ENCODE results near the gene SLC4A5. TPM values are rescaled to one million over a fixed set of nuclear protein-coding genes. Genes with fewer than 3 reads are reported as not detected.

The SLC4A5 gene
- total RNA-seq, 3 donors from 2014 or later: 2.1 to 9.2 (median 6.2) TPM

DNA sequence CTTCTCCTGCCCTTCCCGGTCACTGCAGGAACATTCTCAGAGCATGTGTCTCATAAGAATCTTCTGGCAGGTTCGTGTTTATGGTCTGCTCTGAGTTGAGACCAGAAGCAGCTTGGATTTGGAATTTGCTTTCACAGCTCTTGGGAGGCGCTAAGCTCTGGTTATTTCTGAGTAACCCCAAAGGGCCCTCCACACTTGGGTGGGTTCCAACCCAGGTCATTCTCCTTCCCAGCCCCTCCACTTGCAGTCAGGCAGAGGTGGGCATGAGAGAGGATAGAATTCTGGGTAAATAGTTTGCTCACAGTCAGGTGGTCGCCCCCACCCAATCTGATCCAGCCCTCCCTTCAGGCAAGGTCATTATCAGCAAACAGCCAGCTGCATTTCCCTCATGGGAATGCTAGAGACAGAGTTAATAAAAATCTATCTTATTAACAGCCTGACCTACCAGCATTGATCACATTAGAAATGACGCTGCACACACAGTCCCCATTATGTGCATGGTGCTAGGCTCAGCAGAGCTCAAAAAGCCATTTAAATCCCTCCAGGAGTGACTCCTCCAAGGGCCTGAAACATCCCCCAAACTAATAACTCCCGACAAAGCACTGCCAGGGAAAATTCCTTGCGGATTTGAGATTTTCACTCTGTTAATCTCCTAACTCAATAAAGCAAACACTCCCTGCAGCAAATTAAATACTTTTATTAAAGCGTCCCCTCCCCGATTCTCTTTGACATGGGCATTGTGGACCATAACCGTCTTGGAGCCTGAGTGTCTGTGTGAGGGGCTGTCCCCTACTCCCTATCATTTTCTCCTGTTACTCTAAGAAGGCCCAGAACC is 61.9 kb downstream of the SLC4A5 start:
- H3K4me1 ChIP-seq: no peaks in the 10 kb centered on the region
- no peak for TF ChIP-seq POLR2AphosphoS5 (IDR thresholded peaks at IDR 0.05)
- no peak for TF ChIP-seq CTCF (IDR thresholded peaks at IDR 0.05)
- no peak for TF ChIP-seq POLR2A (IDR thresholded peaks at IDR 0.05)
- H3K27ac ChIP-seq: no peak overlapping the region
- H3K4me3 ChIP-seq: no peak overlapping the region
- H3K36me3 ChIP-seq: no peaks in the 10 kb centered on the region
- no peaks in the 10 kb centered on the region for H3K9me3 ChIP-seq
- no peaks in the 10 kb centered on the region for H3K27me3 ChIP-seq
- intact Hi-C loops (cut with DNase I; ENCODE audit: low total_unique reads): no loop called here
- DNase-seq (ENCODE audit: low spot score in 2 of 2): no peak

DNA sequence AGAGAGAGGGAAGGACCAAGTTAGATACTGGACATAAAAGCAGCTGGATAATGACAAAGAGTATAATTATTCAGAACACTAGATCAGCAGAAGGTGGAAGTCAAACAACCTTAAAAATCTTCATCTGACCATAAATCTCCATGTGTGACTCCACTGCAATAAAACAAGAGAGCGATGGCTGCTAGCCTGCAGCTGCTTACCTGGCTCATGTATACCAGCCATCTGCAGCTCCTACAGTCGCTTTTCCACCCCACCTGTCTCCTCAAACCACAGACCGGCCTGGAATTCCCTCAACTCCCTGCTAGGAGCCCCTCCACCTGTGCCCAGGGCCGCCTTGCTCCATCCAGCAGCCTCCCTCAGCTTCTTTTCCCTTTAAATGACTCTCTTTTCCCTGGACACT is 64.5 kb downstream of the SLC4A5 start:
- Histone ChIP-seq H3K4me1 (no peaks in the 10 kb centered on the region), H3K27ac (no peak overlapping the region), H3K9me3 (no peaks in the 10 kb centered on the region), H3K27me3 (no peaks in the 10 kb centered on the region), H3K4me3 (no peak overlapping the region), H3K36me3 (no peaks in the 10 kb centered on the region)
- intact Hi-C loops (cut with DNase I; ENCODE audit: low total_unique reads): no loop called here
- TF ChIP-seq POLR2AphosphoS5 (IDR thresholded peaks at IDR 0.05): no peak
- no peak for TF ChIP-seq POLR2A (IDR thresholded peaks at IDR 0.05)
- TF ChIP-seq CTCF (IDR thresholded peaks at IDR 0.05): no peak
- no peak for DNase-seq (ENCODE audit: low spot score in 2 of 2)

DNA sequence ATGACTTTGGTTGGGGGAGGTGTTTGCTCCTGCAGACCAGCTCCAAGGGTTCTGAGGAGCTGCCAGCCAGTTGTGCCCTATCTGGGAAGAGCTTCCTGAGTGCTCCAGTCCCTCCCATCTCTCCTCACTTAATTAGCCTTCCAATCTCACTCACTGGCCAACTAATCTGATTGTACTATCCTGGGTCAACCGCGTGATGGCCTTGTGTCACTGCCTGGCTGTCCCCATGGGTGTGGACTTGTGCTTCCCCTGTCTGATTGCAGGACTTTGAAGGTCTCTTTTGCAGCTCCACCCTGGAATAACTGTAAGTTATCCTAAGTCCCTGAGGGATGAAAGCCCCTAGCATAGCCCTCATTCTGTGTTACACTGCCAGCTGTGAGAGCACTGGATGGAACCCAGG is 65.0 kb downstream of the SLC4A5 start:
- Histone ChIP-seq H3K4me3 (no peak overlapping the region), H3K27ac (no peak overlapping the region), H3K27me3 (no peaks in the 10 kb centered on the region), H3K36me3 (no peaks in the 10 kb centered on the region), H3K9me3 (no peaks in the 10 kb centered on the region), H3K4me1 (no peaks in the 10 kb centered on the region)
- intact Hi-C loops (cut with DNase I; ENCODE audit: low total_unique reads): no loop called here
- no peak for DNase-seq (ENCODE audit: low spot score in 2 of 2)
- no peak for TF ChIP-seq CTCF (IDR thresholded peaks at IDR 0.05)
- TF ChIP-seq POLR2AphosphoS5 (IDR thresholded peaks at IDR 0.05): no peak
- TF ChIP-seq POLR2A (IDR thresholded peaks at IDR 0.05): no peak

GRCh38 chr2:74275228-74275627 is 68.0 kb downstream of the SLC4A5 start:
- intact Hi-C loops (cut with DNase I; ENCODE audit: low total_unique reads): no loop called here
- H3K4me3 ChIP-seq: no peak overlapping the region
- no peaks in the 10 kb centered on the region for H3K4me1 ChIP-seq
- no peak for DNase-seq (ENCODE audit: low spot score in 2 of 2)
- TF ChIP-seq POLR2AphosphoS5 (IDR thresholded peaks at IDR 0.05) (no peak), POLR2A (IDR thresholded peaks at IDR 0.05) (no peak), CTCF (IDR thresholded peaks at IDR 0.05) (no peak)
- no peaks in the 10 kb centered on the region for H3K27me3 ChIP-seq
- no peak overlapping the region for H3K27ac ChIP-seq
- H3K9me3 ChIP-seq: no peaks in the 10 kb centered on the region
- no peaks in the 10 kb centered on the region for H3K36me3 ChIP-seq

DNA sequence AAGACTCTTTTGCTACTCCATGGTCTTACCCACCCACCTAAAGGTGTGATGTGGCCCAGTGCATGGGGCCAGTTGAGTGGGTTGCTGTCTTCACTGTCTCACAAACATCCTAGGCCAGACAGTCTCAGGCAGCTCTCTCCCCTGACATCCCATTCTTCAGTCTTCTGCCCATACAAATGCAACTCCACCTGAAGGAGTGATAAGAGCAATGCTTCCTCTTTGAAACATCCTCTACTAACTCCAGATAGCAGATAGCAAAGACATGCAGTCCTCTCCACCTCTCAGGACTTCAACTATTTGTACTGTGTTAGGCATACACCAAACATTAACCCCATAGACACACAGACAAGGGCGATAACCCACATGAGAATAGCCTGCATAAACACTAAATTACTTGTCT is 73.5 kb downstream of the SLC4A5 start:
- Histone ChIP-seq H3K27me3 (no peaks in the 10 kb centered on the region), H3K9me3 (no peaks in the 10 kb centered on the region), H3K36me3 (no peaks in the 10 kb centered on the region), H3K27ac (no peak overlapping the region), H3K4me3 (no peak overlapping the region), H3K4me1 (no peaks in the 10 kb centered on the region)
- TF ChIP-seq POLR2AphosphoS5 (IDR thresholded peaks at IDR 0.05): no peak
- TF ChIP-seq CTCF (IDR thresholded peaks at IDR 0.05): no peak
- no peak for TF ChIP-seq POLR2A (IDR thresholded peaks at IDR 0.05)
- intact Hi-C loops (cut with DNase I; ENCODE audit: low total_unique reads): no loop called here
- DNase-seq (ENCODE audit: low spot score in 2 of 2): no peak
